NK-92 (cell line): ENCODE measurements around the gene NTHL1.

ENCODE experiments used
- DNase-seq: peaks from one replicate; lab custom pipeline; 2025; ENCODE audit not compliant: unreplicated experiment; lab: John Stamatoyannopoulos, UW

The NTHL1 gene

GRCh38 chr16:2066139-2066538, 18.5 kb upstream of the NTHL1 start:
- DNase-seq: no peak

- no peak for DNase-seq
Observed at GRCh38 chr16:2064368-2064945, 16.8 kb upstream of the NTHL1 start.

- no peak for DNase-seq
Observed at GRCh38 chr16:2063861-2064260, 16.2 kb upstream of the NTHL1 start.

GRCh38 chr16:2062801-2063200, 15.2 kb upstream of the NTHL1 start:
- no peak for DNase-seq

GRCh38 chr16:2061526-2061925, 13.9 kb upstream of the NTHL1 start:
- DNase-seq: no peak

- DNase-seq: no peak
Observed at GRCh38 chr16:2061023-2061422, 13.4 kb upstream of the NTHL1 start.

GRCh38 chr16:2060346-2060745, 12.7 kb upstream of the NTHL1 start:
- no peak for DNase-seq

GRCh38 chr16:2058872-2059271, 11.2 kb upstream of the NTHL1 start:
- DNase-seq: no peak

- no peak for DNase-seq
Observed at GRCh38 chr16:2058420-2058819, 10.8 kb upstream of the NTHL1 start.

GRCh38 chr16:2057438-2057837, 9.8 kb upstream of the NTHL1 start:
- DNase-seq: no peak

- no peak for DNase-seq
Observed at GRCh38 chr16:2056681-2057407, 9.2 kb upstream of the NTHL1 start.

- DNase-seq: no peak
Observed at GRCh38 chr16:2056077-2056476, 8.4 kb upstream of the NTHL1 start.

GRCh38 chr16:2054543-2055245, 7.1 kb upstream of the NTHL1 start:
- no peak for DNase-seq

- DNase-seq: no peak
Observed at GRCh38 chr16:2053897-2054296, 6.3 kb upstream of the NTHL1 start.

- DNase-seq: no peak
Observed at GRCh38 chr16:2053211-2053610, 5.6 kb upstream of the NTHL1 start.

GRCh38 chr16:2048116-2048543, 496 bp upstream of the NTHL1 start:
- no peak for DNase-seq

GRCh38 chr16:2046893-2047329, 723 bp downstream of the NTHL1 start:
- DNase-seq: no peak

- no peak for DNase-seq
Observed at GRCh38 chr16:2045965-2046892, 1.4 kb downstream of the NTHL1 start.

GRCh38 chr16:2044541-2044940, 3.1 kb downstream of the NTHL1 start:
- no peak for DNase-seq

- DNase-seq: no peak
Observed at GRCh38 chr16:2043667-2044451, 3.8 kb downstream of the NTHL1 start.
